Colonic mucosa (tissue), 4 donors: Measurements from ENCODE around the gene CHST3. TPM values are rescaled to one million over a fixed set of nuclear protein-coding genes. Genes with fewer than 3 reads are reported as not detected.
"Not testable (repeated sequence)": the region's sequence is repeated elsewhere in the genome, so short reads cannot be mapped to it uniquely, and the experiment has no call there.

ENCODE experiments used
- DNase-seq: peaks from one replicate; pipeline ENCODE4 v3.0.0-alpha.2; 2020
- H3K27ac ChIP-seq: fragments of 200-600 bp; one replicate; pipeline ENCODE4 v1.8.0; 2021
- H3K27me3 ChIP-seq: fragments of 200-600 bp; one replicate; pipeline ENCODE4 v1.8.0; 2021
- H3K36me3 ChIP-seq: fragments of 200-600 bp; one replicate; pipeline ENCODE4 v1.8.0; 2021
- H3K4me1 ChIP-seq: fragments of 200-600 bp; one replicate; pipeline ENCODE4 v1.8.0; 2021; ENCODE audit warnings: mild to moderate bottlenecking
- H3K4me3 ChIP-seq: fragments of 200-600 bp; one replicate; pipeline ENCODE4 v1.8.0; 2021
- H3K9ac ChIP-seq, 2 donors: one replicate each; pipeline ENCODE4 v1.7.0; 2013; ENCODE audit warnings: control low read depth in 2 of 2, low read depth in 2 of 2, low read length in 2 of 2
- H3K9me3 ChIP-seq: fragments of 200-600 bp; one replicate; pipeline ENCODE4 v1.8.0; 2021
- intact Hi-C: fragments of 100-400 bp; cut with DNase I; formaldehyde crosslinking; loops from one replicate; pipeline ENCODE4 v1.14.1; 2022
- total RNA-seq, 2 donors: library from RNA; stranded (reverse); fragmentation: NEBNext Ultra II Directional in 1 of 2; extraction: Animal tissue kit (Norgen Biotek cat#: 25700) in 1 of 2; gene quantifications; one replicate each; pipeline ENCODE4 v1.2.1, GENCODE V29; 2021
- TF ChIP-seq, protein P1 (sequence below): fragments of 200-600 bp; IDR thresholded peaks from one replicate; pipeline ENCODE4 v1.8.0; 2022; ENCODE audit warnings: antibody characterized with exemption, mild to moderate bottlenecking
- donor health status: healthy.
- donor health status: DM: no; HTN: no; CAD: no.
- donor health status: DM: no; HTN: no; CAD: no.

The CHST3 gene, protein sequence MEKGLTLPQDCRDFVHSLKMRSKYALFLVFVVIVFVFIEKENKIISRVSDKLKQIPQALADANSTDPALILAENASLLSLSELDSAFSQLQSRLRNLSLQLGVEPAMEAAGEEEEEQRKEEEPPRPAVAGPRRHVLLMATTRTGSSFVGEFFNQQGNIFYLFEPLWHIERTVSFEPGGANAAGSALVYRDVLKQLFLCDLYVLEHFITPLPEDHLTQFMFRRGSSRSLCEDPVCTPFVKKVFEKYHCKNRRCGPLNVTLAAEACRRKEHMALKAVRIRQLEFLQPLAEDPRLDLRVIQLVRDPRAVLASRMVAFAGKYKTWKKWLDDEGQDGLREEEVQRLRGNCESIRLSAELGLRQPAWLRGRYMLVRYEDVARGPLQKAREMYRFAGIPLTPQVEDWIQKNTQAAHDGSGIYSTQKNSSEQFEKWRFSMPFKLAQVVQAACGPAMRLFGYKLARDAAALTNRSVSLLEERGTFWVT
- total RNA-seq = 1 to 10 TPM; 2.5 to 3.4 TPM

DNA sequence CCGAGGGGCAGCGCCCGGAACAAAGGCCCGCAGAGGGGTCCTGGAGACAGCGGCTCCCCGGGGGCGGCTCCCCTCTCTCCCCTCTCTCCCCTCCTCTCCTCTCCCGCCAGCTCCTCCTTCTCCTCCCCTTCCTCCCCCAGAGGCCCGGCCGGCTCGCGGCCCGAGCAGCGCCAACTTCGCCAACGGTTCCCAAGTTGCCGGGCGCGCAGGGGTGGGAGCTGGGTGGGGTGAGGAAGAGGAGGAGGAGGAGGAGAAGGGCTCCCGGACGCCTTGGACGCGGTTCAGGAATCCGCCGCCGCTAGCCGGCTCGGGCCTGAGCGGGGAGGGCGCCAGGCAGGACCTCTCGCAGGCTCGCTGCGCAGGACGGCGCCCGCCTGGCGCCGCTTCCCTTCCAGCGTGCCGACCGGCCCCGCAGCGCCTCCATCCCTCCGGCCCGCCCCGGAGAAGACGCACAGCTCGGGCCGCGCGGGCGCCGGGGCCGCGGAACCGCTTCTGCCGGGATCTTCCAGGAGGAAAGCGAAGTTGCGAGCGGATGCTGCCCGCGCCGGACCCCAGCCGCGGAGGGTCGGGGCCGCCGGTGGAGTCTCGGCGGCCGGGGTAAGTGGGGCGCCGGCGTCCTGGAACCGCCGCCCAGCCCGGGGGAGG is at the start of gene CHST3:
CHST3 (plus strand) TSS at position 298 of the 645 bp plus-strand sequence. CDS start 41,448 bp downstream, outside the sequence.
- H3K27ac ChIP-seq = peak within 1 kb of the TSS; percentile 77
- peak within 1 kb of the TSS; percentile 57 for H3K4me3 ChIP-seq
- H3K9ac ChIP-seq = peak within 1 kb of the TSS; percentile 58 to 86
- DNase-seq = peak; percentile 67
- no peaks in the 10 kb centered on the region for H3K9me3 ChIP-seq
- TF ChIP-seq, protein P1, sequence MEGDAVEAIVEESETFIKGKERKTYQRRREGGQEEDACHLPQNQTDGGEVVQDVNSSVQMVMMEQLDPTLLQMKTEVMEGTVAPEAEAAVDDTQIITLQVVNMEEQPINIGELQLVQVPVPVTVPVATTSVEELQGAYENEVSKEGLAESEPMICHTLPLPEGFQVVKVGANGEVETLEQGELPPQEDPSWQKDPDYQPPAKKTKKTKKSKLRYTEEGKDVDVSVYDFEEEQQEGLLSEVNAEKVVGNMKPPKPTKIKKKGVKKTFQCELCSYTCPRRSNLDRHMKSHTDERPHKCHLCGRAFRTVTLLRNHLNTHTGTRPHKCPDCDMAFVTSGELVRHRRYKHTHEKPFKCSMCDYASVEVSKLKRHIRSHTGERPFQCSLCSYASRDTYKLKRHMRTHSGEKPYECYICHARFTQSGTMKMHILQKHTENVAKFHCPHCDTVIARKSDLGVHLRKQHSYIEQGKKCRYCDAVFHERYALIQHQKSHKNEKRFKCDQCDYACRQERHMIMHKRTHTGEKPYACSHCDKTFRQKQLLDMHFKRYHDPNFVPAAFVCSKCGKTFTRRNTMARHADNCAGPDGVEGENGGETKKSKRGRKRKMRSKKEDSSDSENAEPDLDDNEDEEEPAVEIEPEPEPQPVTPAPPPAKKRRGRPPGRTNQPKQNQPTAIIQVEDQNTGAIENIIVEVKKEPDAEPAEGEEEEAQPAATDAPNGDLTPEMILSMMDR = no peak
- intact Hi-C loops = no loop called here
- H3K4me1 ChIP-seq = peaks cover 3% of the 10 kb centered on the region
- H3K36me3 ChIP-seq = no peaks in the 10 kb centered on the region
- peaks cover 26% of the 10 kb centered on the region for H3K27me3 ChIP-seq

DNA sequence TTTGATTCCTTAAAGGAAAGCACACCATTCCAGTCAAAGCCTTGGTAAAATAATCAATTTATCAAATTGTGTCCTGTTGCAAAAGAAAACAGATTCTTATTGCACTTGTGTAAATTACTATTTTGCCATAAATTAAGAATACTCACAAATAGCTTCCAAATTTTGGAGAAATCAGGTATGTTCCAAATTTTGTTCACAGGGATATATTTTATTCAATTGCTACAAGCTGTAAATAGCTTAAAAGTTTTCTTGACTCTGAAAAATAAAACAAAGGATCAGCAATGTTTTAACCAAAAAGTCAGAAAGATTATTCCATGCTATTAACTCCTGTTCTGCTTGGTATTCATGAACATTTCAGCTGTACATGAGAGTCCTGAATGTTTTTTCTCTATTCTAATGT is 47.4 kb upstream of the CHST3 start:
- TF ChIP-seq, protein P1 = no peak
- Histone ChIP-seq H3K9me3 (no peaks in the 10 kb centered on the region), H3K36me3 (no peaks in the 10 kb centered on the region), H3K9ac (no peak overlapping the region), H3K4me1 (no peaks in the 10 kb centered on the region), H3K27me3 (no peaks in the 10 kb centered on the region), H3K4me3 (no peak overlapping the region), H3K27ac (no peak overlapping the region)
- intact Hi-C loops = no loop called here
- no peak for DNase-seq

DNA sequence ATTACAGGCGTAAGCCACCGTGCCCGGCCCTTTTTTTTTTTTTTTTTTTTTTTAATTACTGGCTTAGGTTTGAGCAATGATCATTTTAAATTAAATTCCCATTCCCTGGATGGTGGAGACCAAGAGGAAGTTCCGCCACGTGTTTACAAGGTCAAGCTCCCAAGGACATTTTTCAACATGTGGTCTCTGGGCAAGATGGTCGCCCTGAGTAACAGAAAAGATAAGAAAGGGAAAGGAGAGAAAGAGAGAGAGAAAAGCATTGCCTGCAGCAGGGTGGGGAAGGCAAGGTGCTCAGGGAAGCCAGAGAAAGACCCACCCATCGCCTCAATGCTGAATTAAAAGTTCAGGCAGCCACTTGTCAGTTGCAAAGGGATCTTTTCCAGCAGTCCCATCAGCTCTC is 45.2 kb upstream of the CHST3 start:
- Histone ChIP-seq H3K27ac (no peak overlapping the region), H3K9me3 (no peaks in the 10 kb centered on the region), H3K27me3 (no peaks in the 10 kb centered on the region), H3K9ac (no peak overlapping the region), H3K4me3 (no peak overlapping the region), H3K36me3 (no peaks in the 10 kb centered on the region), H3K4me1 (no peaks in the 10 kb centered on the region)
- DNase-seq = no peak
- intact Hi-C loops = no loop called here
- TF ChIP-seq, protein P1 = no peak

DNA sequence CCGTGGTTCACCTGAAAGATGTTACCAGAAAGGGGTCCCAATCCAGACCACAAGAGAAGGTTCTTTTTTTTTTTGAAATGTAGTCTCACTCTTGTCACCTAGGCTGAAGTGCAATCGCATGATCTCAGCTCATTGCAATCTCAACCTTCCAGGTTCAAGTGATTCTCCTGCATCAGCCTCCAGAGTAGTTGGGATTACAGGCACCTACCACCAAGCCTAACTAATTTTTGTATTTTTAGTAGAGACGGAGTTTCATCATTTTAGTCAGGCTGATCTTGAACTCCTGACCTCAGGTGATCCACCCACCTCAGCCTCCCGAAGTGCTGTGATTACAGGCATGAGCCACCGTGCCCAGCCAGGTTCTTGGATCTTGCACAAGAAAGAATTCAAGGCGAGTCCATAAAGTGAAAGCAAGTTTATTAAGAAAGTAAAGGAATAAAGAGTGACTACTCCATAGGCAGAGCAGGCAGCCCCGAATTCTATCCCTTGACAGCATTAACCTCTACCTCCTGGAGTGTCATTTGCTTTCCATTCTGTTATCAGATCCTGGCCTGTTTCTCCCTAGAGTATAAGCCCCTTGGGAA is 44.1 kb upstream of the CHST3 start:
- intact Hi-C loops, H3K9me3 ChIP-seq, H3K27me3 ChIP-seq, H3K36me3 ChIP-seq, H3K4me3 ChIP-seq, H3K4me1 ChIP-seq: not testable (repeated sequence)
- H3K9ac ChIP-seq = peak overlapping the region in 1 of 2 donors; percentile 23
- peak; percentile 37 for DNase-seq
- peak overlapping the region; percentile 68 for H3K27ac ChIP-seq

DNA sequence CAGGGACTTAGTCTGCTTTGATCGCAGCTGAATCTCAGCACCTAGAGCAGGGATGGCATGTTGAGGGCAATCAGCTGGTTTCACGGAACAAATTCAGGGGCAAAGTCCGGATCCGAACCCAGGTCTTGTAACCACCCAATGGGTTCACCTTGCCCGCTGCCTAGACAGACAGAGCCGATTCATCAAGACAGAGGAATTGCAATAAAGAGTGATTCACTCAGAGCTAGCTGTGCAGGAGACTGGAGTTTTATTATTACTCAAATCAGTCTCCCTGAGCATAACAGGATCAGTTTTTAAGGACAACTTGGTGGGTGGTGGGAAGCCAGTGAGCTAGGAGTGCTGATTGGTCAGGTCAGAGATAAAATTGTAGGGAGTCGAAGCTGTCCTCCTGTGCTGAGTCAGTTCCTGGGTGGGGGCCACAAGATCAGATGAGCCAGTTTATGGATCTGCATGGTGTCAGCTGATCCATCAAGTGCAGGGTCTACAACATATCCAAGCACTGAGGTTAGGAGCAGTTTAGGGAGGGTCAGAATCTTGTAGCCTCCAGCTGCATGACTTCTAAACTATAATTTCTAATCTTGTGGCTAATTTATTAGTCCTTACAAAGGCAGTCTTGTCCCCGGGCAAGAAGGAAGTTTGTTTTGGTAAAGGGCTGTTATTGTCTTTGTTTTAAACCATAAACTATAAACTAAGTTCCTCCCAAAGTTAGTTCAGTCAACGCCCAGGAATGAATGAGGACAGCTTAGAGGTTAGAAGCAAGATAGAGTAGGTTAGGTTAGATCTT is 43.5 kb upstream of the CHST3 start:
- no peak overlapping the region for H3K4me3 ChIP-seq
- TF ChIP-seq, protein P1 = no peak
- H3K4me1 ChIP-seq = no peaks in the 10 kb centered on the region
- no peaks in the 10 kb centered on the region for H3K36me3 ChIP-seq
- no peaks in the 10 kb centered on the region for H3K9me3 ChIP-seq
- intact Hi-C loops = no loop called here
- peak overlapping the region; percentile 68 for H3K27ac ChIP-seq
- no peaks in the 10 kb centered on the region for H3K27me3 ChIP-seq
- DNase-seq = peak; percentile 80
- H3K9ac ChIP-seq = peak overlapping the region in 1 of 2 donors; percentile 23
